Keratinocyte (primary cell): ENCODE data around the gene HDAC3. TPM values are rescaled to one million over a fixed set of nuclear protein-coding genes. Genes with fewer than 3 reads are reported as not detected.

ENCODE experiments used
- DNase-seq: peaks from one replicate; pipeline ENCODE4 v3.0.0-alpha.2; 2011; ENCODE audit warnings: low read depth, missing footprints, low spot score
- FAIRE-seq: peaks from 2 replicates; lab custom pipeline; 2011; peaks lifted over from hg19 to GRCh38; lab: Jason Lieb, UNC
- H2AFZ ChIP-seq: 2 replicates; pipeline ENCODE4 v1.6.0; 2012; ENCODE audit warnings: low read length, control low read depth, inconsistent platforms; ENCODE audit not compliant: control insufficient read depth
- H3K27ac ChIP-seq: 2 replicates; pipeline ENCODE4 v1.5.1; 2011; ENCODE audit warnings: low read length; ENCODE audit not compliant: control insufficient read depth, insufficient read depth
- H3K27me3 ChIP-seq: 3 replicates; pipeline ENCODE4 v1.6.0; 2011; ENCODE audit warnings: low read length; ENCODE audit not compliant: control insufficient read depth, insufficient read depth; ENCODE audit errors: extremely low read depth
- H3K36me3 ChIP-seq, 2 experiments: 2 replicates in 1 of 2; 3 replicates in 1 of 2; pipeline ENCODE4 v1.5.1; 2011; ENCODE audit warnings: low read length in 2 of 2, mild to moderate bottlenecking in 1 of 2; ENCODE audit not compliant: control insufficient read depth in 2 of 2, insufficient read depth in 2 of 2; ENCODE audit errors: extremely low read depth in 1 of 2
- H3K4me1 ChIP-seq: 3 replicates; pipeline ENCODE4 v1.5.1; 2011; ENCODE audit warnings: low read length; ENCODE audit not compliant: control insufficient read depth, insufficient read depth; ENCODE audit errors: extremely low read depth
- H3K4me2 ChIP-seq: 3 replicates; pipeline ENCODE4 v1.6.0; 2011; ENCODE audit warnings: low read depth, low read length; ENCODE audit not compliant: control insufficient read depth, insufficient read depth; ENCODE audit errors: extremely low read depth
- H3K4me3 ChIP-seq, 3 experiments: fragments of 200-600 bp in 1 of 3; sonication (generic) in 1 of 3; 2 replicates in 2 of 3; 3 replicates in 1 of 3; pipeline ENCODE4 v1.5.1; 2011 to 2016; ENCODE audit warnings: low read length in 3 of 3, mild to moderate bottlenecking in 3 of 3, control low read depth in 2 of 3, inconsistent platforms in 1 of 3, low read depth in 1 of 3, mixed read lengths in 1 of 3, mixed run types in 1 of 3, moderate library complexity in 1 of 3; ENCODE audit not compliant: control insufficient read depth in 2 of 3, insufficient read depth in 2 of 3; ENCODE audit errors: extremely low read depth in 1 of 3
- H3K79me2 ChIP-seq: 2 replicates; pipeline ENCODE4 v1.6.0; 2012; ENCODE audit warnings: low read length; ENCODE audit not compliant: control insufficient read depth, insufficient read depth
- H3K9ac ChIP-seq: 3 replicates; pipeline ENCODE4 v1.6.0; 2011; ENCODE audit warnings: low read length; ENCODE audit not compliant: control insufficient read depth, insufficient read depth; ENCODE audit errors: extremely low read depth
- H3K9me1 ChIP-seq: 3 replicates; pipeline ENCODE4 v1.6.0; 2011; ENCODE audit warnings: low read length; ENCODE audit not compliant: control insufficient read depth, insufficient read depth; ENCODE audit errors: extremely low read depth
- H3K9me3 ChIP-seq: 2 replicates; pipeline ENCODE4 v1.5.1; 2012; ENCODE audit warnings: low read depth, low read length; ENCODE audit not compliant: control insufficient read depth
- H4K20me1 ChIP-seq: 3 replicates; pipeline ENCODE4 v1.6.0; 2011; ENCODE audit warnings: low read length; ENCODE audit not compliant: control insufficient read depth, insufficient read depth; ENCODE audit errors: extremely low read depth
- CTCF ChIP-seq, 3 experiments: IDR thresholded peaks in 1 of 3; conservative IDR thresholded peaks in 1 of 3; optimal IDR thresholded peaks in 1 of 3; 2 replicates in 2 of 3; 3 replicates in 1 of 3; pipeline versions ENCODE3 to v1.5.1; 2011; ENCODE audit warnings: low read length in 3 of 3, mild to moderate bottlenecking in 3 of 3, moderate library complexity in 2 of 3, control low read depth in 1 of 3, inconsistent platforms in 1 of 3; ENCODE audit not compliant: insufficient read depth in 2 of 3; ENCODE audit errors: extremely low read depth in 1 of 3
- EZH2 ChIP-seq: IDR thresholded peaks from one replicate; pipeline ENCODE4 v1.6.1; 2012; ENCODE audit warnings: inconsistent platforms, mild to moderate bottlenecking, low read length, moderate library complexity
- dilution Hi-C: fragments of 300-500 bp; cut with MboI; formaldehyde crosslinking; loops from one replicate; pipeline ENCODE4 v1.7.0; 2020; ENCODE audit warnings: low sequenced_read_pairs; ENCODE audit not compliant: extremely low pct_ligation_motif_present
- polyA plus RNA-seq, 5 experiments: library from polyadenylated mRNA; depleted of rRNA in 3 of 5; stranded (reverse) in 3 of 5; stranded (forward) in 1 of 5; unstranded in 1 of 5; fragments of >200 nt; gene quantifications; 1 replicate in 1 of 5; 2 replicates in 3 of 5; 3 replicates in 1 of 5; pipeline versions ENCODE4 v1.2.1 to v1.2.3, GENCODE V29; 2011 to 2012; ENCODE audit warnings: missing spikeins in 2 of 5, low read depth in 1 of 5, low replicate concordance in 1 of 5

The HDAC3 gene
- polyA plus RNA-seq, 1 donor (not counting 4 experiments of a cell fraction or from before 2014, with no cell fraction given), result 97.4 TPM

GRCh38 chr5:141680178-141680577 lies 43.5 kb upstream of the HDAC3 start:
- H3K9me1 ChIP-seq, result no peaks in the 10 kb centered on the region
- no peak for DNase-seq
- FAIRE-seq, result no peak
- no peak overlapping the region for H3K27ac ChIP-seq
- H3K27me3 ChIP-seq, result no peaks in the 10 kb centered on the region
- no peak overlapping the region for H2AFZ ChIP-seq
- no peaks in the 10 kb centered on the region for H3K79me2 ChIP-seq
- H3K4me2 ChIP-seq, result no peak overlapping the region
- H3K36me3 ChIP-seq, result no peaks in the 10 kb centered on the region
- H3K9me3 ChIP-seq, result no peaks in the 10 kb centered on the region
- no peak overlapping the region for H3K4me3 ChIP-seq
- H4K20me1 ChIP-seq, result no peaks in the 10 kb centered on the region
- no peak for TF ChIP-seq EZH2
- TF ChIP-seq CTCF (optimal IDR thresholded peaks at IDR 0.05 in 1 of 3, IDR thresholded peaks at IDR 0.05 in 1 of 3, conservative IDR thresholded peaks at IDR 0.05 in 1 of 3; ENCODE audit: extremely low read depth in 1 of 3, insufficient read depth in 2 of 3, low read length in 3 of 3), result no peak
- dilution Hi-C loops, result no loop called here
- peaks cover 19% of the 10 kb centered on the region for H3K4me1 ChIP-seq
- H3K9ac ChIP-seq, result no peak overlapping the region

GRCh38 chr5:141677415-141677814 lies 40.8 kb upstream of the HDAC3 start:
- TF ChIP-seq EZH2 (no peak), CTCF (optimal IDR thresholded peaks at IDR 0.05 in 1 of 3, IDR thresholded peaks at IDR 0.05 in 1 of 3, conservative IDR thresholded peaks at IDR 0.05 in 1 of 3; ENCODE audit: extremely low read depth in 1 of 3, insufficient read depth in 2 of 3, low read length in 3 of 3) (no peak)
- no peaks in the 10 kb centered on the region for H3K9me3 ChIP-seq
- DNase-seq (no peak), FAIRE-seq (no peak)
- no peak overlapping the region for H3K4me2 ChIP-seq
- H3K79me2 ChIP-seq, result no peaks in the 10 kb centered on the region
- no peak overlapping the region for H3K4me3 ChIP-seq
- no peak overlapping the region for H3K27ac ChIP-seq
- H3K9ac ChIP-seq, result no peak overlapping the region
- H3K36me3 ChIP-seq, result no peaks in the 10 kb centered on the region
- no peaks in the 10 kb centered on the region for H4K20me1 ChIP-seq
- no peaks in the 10 kb centered on the region for H3K27me3 ChIP-seq
- H3K4me1 ChIP-seq, result peaks cover 15% of the 10 kb centered on the region
- no peaks in the 10 kb centered on the region for H3K9me1 ChIP-seq
- dilution Hi-C loops, result no loop called here
- no peak overlapping the region for H2AFZ ChIP-seq
